ENCODE measurements around the gene BTBD19. TPM values are rescaled to one million over a fixed set of nuclear protein-coding genes. Genes with fewer than 3 reads are reported as not detected.

The BTBD19 gene
- total and polyA plus RNA-seq, 2 of the 4 experiments (the other 2 are of a cell fraction): 0.90 to 17.2 TPM

- H2BK20ac ChIP-seq (ENCODE audit: low read depth, low read length): no peak overlapping the region
- H3K4me1 ChIP-seq (ENCODE audit: control insufficient read depth, insufficient read depth, low read length): peaks cover 12% of the 10 kb centered on the region
- H4K8ac ChIP-seq (ENCODE audit: low read depth in 2 of 2, low read length in 2 of 2): no peak overlapping the region
- ChIA-PET CTCF (no interaction called here), POLR2A (ENCODE audit: unreplicated experiment) (no interaction called here)
- ATAC-seq (ENCODE audit: low read depth) (no peak), DNase-seq (no peak)
- no peak overlapping the region for H2BK5ac ChIP-seq (ENCODE audit: low read depth, low read length, poor library complexity, severe bottlenecking)
- peaks cover 17 to 65% of the 10 kb centered on the region in 2 experiments for H3K79me1 ChIP-seq (ENCODE audit: low read depth in 1 of 2, low read length in 2 of 2)
- no peak overlapping the region for H3K4me3 ChIP-seq (ENCODE audit: insufficient read depth, low read depth, low read length)
- no peak overlapping the region for H2AK5ac ChIP-seq (ENCODE audit: low read depth, low read length)
- no peak overlapping the region for H3K56ac ChIP-seq (ENCODE audit: extremely low read depth, insufficient read depth, low read length)
- intact Hi-C loops (cut with micrococcal nuclease): loop anchor here (2.0 kb wide), 1 partner anchor 47 kb away; the partner anchor contains the start of gene RNU5D-1
- in situ Hi-C loops (cut with MboI; ENCODE audit: low sequenced_read_pairs): no loop called here
- H2AK9ac ChIP-seq (replicated peaks; ENCODE audit: low read depth, low read length, poor library complexity): no peak overlapping the region
- no peak overlapping the region for H2AFZ ChIP-seq (replicated peaks; ENCODE audit: low read length, poor library complexity)
- H3K9me3 ChIP-seq (ENCODE audit: control insufficient read depth, insufficient read depth, low read length): no peaks in the 10 kb centered on the region
- no peak overlapping the region for H3K27ac ChIP-seq (ENCODE audit: insufficient read depth, low read length)
- H4K20me1 ChIP-seq (ENCODE audit: insufficient read depth, low read length): peaks cover 51% of the 10 kb centered on the region
- no peak overlapping the region for H3K18ac ChIP-seq (ENCODE audit: low read depth, low read length)
- H4K5ac ChIP-seq (ENCODE audit: low read depth, low read length): no peak overlapping the region
- H3K9ac ChIP-seq (ENCODE audit: low read depth, low read length): no peak overlapping the region
- H2BK15ac ChIP-seq (ENCODE audit: low read depth, low read length): no peak overlapping the region
- H3K14ac ChIP-seq (replicated peaks; ENCODE audit: low read depth, low read length): no peak overlapping the region
- no peak overlapping the region for H4K91ac ChIP-seq (ENCODE audit: insufficient read depth, low read depth, low read length)
- H3K4me2 ChIP-seq (ENCODE audit: low read depth, low read length): peak overlapping the region; percentile 11; the same call in 1 of the 2 replicates
- dilution Hi-C loops (cut with HindIII; ENCODE audit: low sequenced_read_pairs, unreplicated experiment): no loop called here
- 95% methylated on average over 4 of the region's 13 CpGs; no CpG with 5 or more reads in 1 of the 2 experiments for WGBS, 2 experiments (ENCODE audit: extremely low coverage in 2 of 2, insufficient read length in 1 of 2)
- H3K36me3 ChIP-seq (ENCODE audit: control insufficient read depth, insufficient read depth, low read length): peaks cover 44% of the 10 kb centered on the region
- no peak overlapping the region for H2BK120ac ChIP-seq (ENCODE audit: low read depth, low read length)
- H3K23ac ChIP-seq (ENCODE audit: low read depth, low read length): peak overlapping the region; percentile 66
- peaks cover 19% of the 10 kb centered on the region for H3K9me1 ChIP-seq (ENCODE audit: insufficient read depth, low read length)
- BruUV-seq (replicated peaks): TSS peak; percentile 63
- no peak overlapping the region for H3K4ac ChIP-seq (ENCODE audit: low read depth, low read length)
- TF ChIP-seq POLR2A (IDR thresholded peaks at IDR 0.05; ENCODE audit: low read depth, low read length) (no peak), FOS (IDR thresholded peaks at IDR 0.05; ENCODE audit: low read depth, low read length) (no peak), NFE2L2 (IDR thresholded peaks at IDR 0.05; ENCODE audit: low read depth, low read length) (no peak), CEBPB (IDR thresholded peaks at IDR 0.05; ENCODE audit: low read depth, low read length) (no peak)
- TF ChIP-seq, protein P1, sequence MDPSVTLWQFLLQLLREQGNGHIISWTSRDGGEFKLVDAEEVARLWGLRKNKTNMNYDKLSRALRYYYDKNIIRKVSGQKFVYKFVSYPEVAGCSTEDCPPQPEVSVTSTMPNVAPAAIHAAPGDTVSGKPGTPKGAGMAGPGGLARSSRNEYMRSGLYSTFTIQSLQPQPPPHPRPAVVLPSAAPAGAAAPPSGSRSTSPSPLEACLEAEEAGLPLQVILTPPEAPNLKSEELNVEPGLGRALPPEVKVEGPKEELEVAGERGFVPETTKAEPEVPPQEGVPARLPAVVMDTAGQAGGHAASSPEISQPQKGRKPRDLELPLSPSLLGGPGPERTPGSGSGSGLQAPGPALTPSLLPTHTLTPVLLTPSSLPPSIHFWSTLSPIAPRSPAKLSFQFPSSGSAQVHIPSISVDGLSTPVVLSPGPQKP (IDR thresholded peaks at IDR 0.05; ENCODE audit: borderline replicate concordance, low read depth, low read length): no peak
- TF ChIP-seq, protein P2, sequence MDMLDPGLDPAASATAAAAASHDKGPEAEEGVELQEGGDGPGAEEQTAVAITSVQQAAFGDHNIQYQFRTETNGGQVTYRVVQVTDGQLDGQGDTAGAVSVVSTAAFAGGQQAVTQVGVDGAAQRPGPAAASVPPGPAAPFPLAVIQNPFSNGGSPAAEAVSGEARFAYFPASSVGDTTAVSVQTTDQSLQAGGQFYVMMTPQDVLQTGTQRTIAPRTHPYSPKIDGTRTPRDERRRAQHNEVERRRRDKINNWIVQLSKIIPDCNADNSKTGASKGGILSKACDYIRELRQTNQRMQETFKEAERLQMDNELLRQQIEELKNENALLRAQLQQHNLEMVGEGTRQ (IDR thresholded peaks at IDR 0.05; ENCODE audit: low read depth, low read length): no peak
- TF ChIP-seq, protein P3, sequence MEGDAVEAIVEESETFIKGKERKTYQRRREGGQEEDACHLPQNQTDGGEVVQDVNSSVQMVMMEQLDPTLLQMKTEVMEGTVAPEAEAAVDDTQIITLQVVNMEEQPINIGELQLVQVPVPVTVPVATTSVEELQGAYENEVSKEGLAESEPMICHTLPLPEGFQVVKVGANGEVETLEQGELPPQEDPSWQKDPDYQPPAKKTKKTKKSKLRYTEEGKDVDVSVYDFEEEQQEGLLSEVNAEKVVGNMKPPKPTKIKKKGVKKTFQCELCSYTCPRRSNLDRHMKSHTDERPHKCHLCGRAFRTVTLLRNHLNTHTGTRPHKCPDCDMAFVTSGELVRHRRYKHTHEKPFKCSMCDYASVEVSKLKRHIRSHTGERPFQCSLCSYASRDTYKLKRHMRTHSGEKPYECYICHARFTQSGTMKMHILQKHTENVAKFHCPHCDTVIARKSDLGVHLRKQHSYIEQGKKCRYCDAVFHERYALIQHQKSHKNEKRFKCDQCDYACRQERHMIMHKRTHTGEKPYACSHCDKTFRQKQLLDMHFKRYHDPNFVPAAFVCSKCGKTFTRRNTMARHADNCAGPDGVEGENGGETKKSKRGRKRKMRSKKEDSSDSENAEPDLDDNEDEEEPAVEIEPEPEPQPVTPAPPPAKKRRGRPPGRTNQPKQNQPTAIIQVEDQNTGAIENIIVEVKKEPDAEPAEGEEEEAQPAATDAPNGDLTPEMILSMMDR (conservative IDR thresholded peaks at IDR 0.05; ENCODE audit: low read depth, low read length): no peak
- no peaks in the 10 kb centered on the region for H3K27me3 ChIP-seq (ENCODE audit: control insufficient read depth, insufficient read depth, low read length)
Measured at GRCh38 chr1:44777969-44778635, 30.2 kb upstream of the BTBD19 start.

All from IMR-90 (cell line).